Esophagus (tissue), 2 donors: ENCODE results near the gene CST8. TPM values are rescaled to one million over a fixed set of nuclear protein-coding genes. Genes with fewer than 3 reads are reported as not detected.
"Not testable (repeated sequence)": the region's sequence is repeated elsewhere in the genome, so short reads cannot be mapped to it uniquely, and the experiment has no call there.

Experiments used
- H3K27ac ChIP-seq, 2 donors: one replicate each; pipeline ENCODE4 v1.5.1; 2013; ENCODE audit warnings: low read depth in 2 of 2, mild to moderate bottlenecking in 2 of 2, inconsistent platforms in 1 of 2, low read length in 1 of 2, moderate library complexity in 1 of 2
- H3K27me3 ChIP-seq, 2 donors: one replicate each; pipeline ENCODE4 v1.6.1; 2013; ENCODE audit warnings: low read length in 2 of 2, control low read depth in 1 of 2, mild to moderate bottlenecking in 1 of 2; ENCODE audit not compliant: insufficient read depth in 2 of 2, control insufficient read depth in 1 of 2
- H3K36me3 ChIP-seq, 2 donors: one replicate each; pipeline ENCODE4 v1.6.1; 2013; ENCODE audit warnings: low read length in 1 of 2; ENCODE audit not compliant: control insufficient read depth in 2 of 2, insufficient read depth in 2 of 2
- H3K4me1 ChIP-seq, 2 donors: one replicate each; pipeline ENCODE4 v1.6.1; 2013; ENCODE audit warnings: low read length in 1 of 2; ENCODE audit not compliant: control insufficient read depth in 2 of 2, insufficient read depth in 2 of 2
- H3K4me3 ChIP-seq, 2 donors: one replicate each; pipeline ENCODE4 v1.5.1; 2013; ENCODE audit warnings: low read length in 2 of 2, mild to moderate bottlenecking in 2 of 2, low read depth in 1 of 2, moderate library complexity in 1 of 2
- H3K9me3 ChIP-seq, 2 donors: one replicate each; pipeline ENCODE4 v1.6.1; 2013; ENCODE audit warnings: mild to moderate bottlenecking in 2 of 2, low read depth in 1 of 2, low read length in 1 of 2, moderate library complexity in 1 of 2; ENCODE audit not compliant: control insufficient read depth in 2 of 2, insufficient read depth in 1 of 2
- WGBS, 2 donors: extraction: QIAGEN DNeasy Blood & Tissue Kit; methylation state at CpG; one replicate each; pipeline ENCODE4 v1.1.7; 2013; 5-methylcytosine and 5-hydroxymethylcytosine counted together
- polyA plus RNA-seq, 2 donors: library from polyadenylated mRNA; stranded (reverse); fragments of 200-250 nt; gene quantifications; one replicate each; pipeline ENCODE4 v1.2.3, GENCODE V29; 2013
- donor health status: healthy with polysubstance abuse.
- donor health status: Bipolar disorder and iron deficiency.

The CST8 gene
- polyA plus RNA-seq, 2 donors = not detected

- H3K4me3 ChIP-seq, H3K9me3 ChIP-seq, H3K36me3 ChIP-seq, H3K27me3 ChIP-seq, H3K27ac ChIP-seq, H3K4me1 ChIP-seq: not testable (repeated sequence)
- WGBS, 2 donors = 78 to 87% methylated on average over 5 of the region's 5 CpGs
These were observed 18.6 kb upstream of the CST8 start for GRCh38 chr20:23472306-23472705.

DNA sequence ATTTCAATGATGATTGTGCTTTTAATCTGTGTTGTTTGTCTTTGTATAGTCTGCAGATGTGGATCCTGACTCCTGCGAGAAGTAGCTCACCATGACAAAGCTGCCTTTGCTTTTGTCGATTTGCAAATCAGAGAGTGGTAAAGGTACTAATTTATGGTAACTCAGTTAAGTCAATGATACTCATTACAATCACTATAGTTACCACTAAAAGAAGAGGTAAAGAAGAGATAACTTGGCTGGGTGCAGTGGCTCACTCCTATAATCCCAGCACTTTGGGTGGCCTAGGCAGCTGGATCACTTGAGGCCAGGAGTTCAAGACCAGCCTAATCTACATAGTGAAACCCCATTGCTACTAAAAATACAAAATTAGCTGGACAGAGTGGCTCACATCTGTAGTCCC is 17.6 kb upstream of the CST8 start:
- not testable (repeated sequence) for H3K27me3 ChIP-seq, H3K27ac ChIP-seq, H3K36me3 ChIP-seq, H3K4me1 ChIP-seq, H3K4me3 ChIP-seq, H3K9me3 ChIP-seq
- WGBS, 2 donors = 29 to 41% methylated on average over 2 of the region's 2 CpGs

GRCh38 chr20:23475395-23475794 is 15.5 kb upstream of the CST8 start:
- no peaks in the 10 kb centered on the region for H3K36me3 ChIP-seq
- 88 to 90% methylated on average over 5 of the region's 5 CpGs for WGBS, 2 donors
- peaks cover 0 to 4% of the 10 kb centered on the region in 2 donors for H3K9me3 ChIP-seq
- no peaks in the 10 kb centered on the region for H3K27me3 ChIP-seq
- peaks cover 0 to 5% of the 10 kb centered on the region in 2 donors for H3K4me1 ChIP-seq
- no peak overlapping the region for H3K27ac ChIP-seq
- no peak overlapping the region for H3K4me3 ChIP-seq

GRCh38 chr20:23476015-23476754 is 14.7 kb upstream of the CST8 start:
- no peaks in the 10 kb centered on the region for H3K27me3 ChIP-seq
- 65 to 89% methylated on average over 6 of the region's 6 CpGs for WGBS, 2 donors
- peak overlapping the region in 1 of 2 donors; percentile 70 for H3K27ac ChIP-seq
- H3K36me3 ChIP-seq = no peaks in the 10 kb centered on the region
- H3K9me3 ChIP-seq = peaks cover 0 to 4% of the 10 kb centered on the region in 2 donors
- no peak overlapping the region for H3K4me3 ChIP-seq
- H3K4me1 ChIP-seq = peaks cover 0 to 5% of the 10 kb centered on the region in 2 donors

- H3K36me3 ChIP-seq = no peaks in the 10 kb centered on the region
- H3K9me3 ChIP-seq = peaks cover 0 to 4% of the 10 kb centered on the region in 2 donors
- H3K4me3 ChIP-seq = no peak overlapping the region
- peaks cover 0 to 5% of the 10 kb centered on the region in 2 donors for H3K4me1 ChIP-seq
- H3K27me3 ChIP-seq = no peaks in the 10 kb centered on the region
- 53 to 69% methylated on average over 3 of the region's 3 CpGs for WGBS, 2 donors
- H3K27ac ChIP-seq = peak overlapping the region in 1 of 2 donors; percentile 70
These were observed 13.7 kb upstream of the CST8 start for GRCh38 chr20:23477223-23477622.

GRCh38 chr20:23479043-23479442 is 11.9 kb upstream of the CST8 start:
- H3K4me1 ChIP-seq = peaks cover 0 to 5% of the 10 kb centered on the region in 2 donors
- H3K9me3 ChIP-seq = peaks cover 0 to 4% of the 10 kb centered on the region in 2 donors
- H3K4me3 ChIP-seq = peak overlapping the region in 1 of 2 donors; percentile 6
- H3K27ac ChIP-seq = peak overlapping the region; percentile 51 to 79
- WGBS, 2 donors = 68 to 71% methylated on average over 4 of the region's 4 CpGs
- no peaks in the 10 kb centered on the region for H3K36me3 ChIP-seq
- no peaks in the 10 kb centered on the region for H3K27me3 ChIP-seq

- WGBS, 2 donors = 61 to 72% methylated on average over 2 of the region's 2 CpGs
- Histone ChIP-seq H3K36me3 (no peaks in the 10 kb centered on the region), H3K4me3 (no peak overlapping the region), H3K4me1 (no peaks in the 10 kb centered on the region), H3K27ac (no peak overlapping the region), H3K9me3 (no peaks in the 10 kb centered on the region), H3K27me3 (no peaks in the 10 kb centered on the region)
These were observed 8.8 kb upstream of the CST8 start for GRCh38 chr20:23482138-23482537.

- no peak overlapping the region for H3K27ac ChIP-seq
- no peaks in the 10 kb centered on the region for H3K36me3 ChIP-seq
- H3K9me3 ChIP-seq = no peaks in the 10 kb centered on the region
- WGBS, 2 donors = 41 to 50% methylated on average over 4 of the region's 4 CpGs
- no peaks in the 10 kb centered on the region for H3K27me3 ChIP-seq
- no peaks in the 10 kb centered on the region for H3K4me1 ChIP-seq
- no peak overlapping the region for H3K4me3 ChIP-seq
These were observed 6.8 kb upstream of the CST8 start for GRCh38 chr20:23484081-23484480.

DNA sequence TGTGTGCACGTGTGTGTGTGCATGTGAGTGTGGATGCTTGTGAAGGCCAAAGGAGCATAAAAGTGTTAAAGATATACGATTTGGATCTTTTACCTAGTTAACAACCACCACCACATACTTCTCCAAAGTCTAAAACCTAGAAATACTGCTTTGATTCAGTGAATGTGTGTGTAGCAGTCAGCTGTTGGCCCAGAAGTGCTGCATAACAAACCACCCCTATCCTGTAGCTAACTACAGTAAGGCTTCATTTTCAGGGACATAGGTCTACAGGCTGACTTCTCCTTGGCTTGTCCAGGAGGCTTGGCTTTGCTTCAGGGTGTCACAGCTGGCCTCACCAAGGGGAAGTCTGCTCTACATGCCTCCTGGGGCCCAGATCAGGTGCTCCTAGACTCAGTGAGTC is 2.4 kb upstream of the CST8 start:
- Histone ChIP-seq H3K9me3 (no peaks in the 10 kb centered on the region), H3K27ac (no peak overlapping the region), H3K27me3 (no peaks in the 10 kb centered on the region), H3K4me3 (no peak overlapping the region), H3K4me1 (no peaks in the 10 kb centered on the region), H3K36me3 (no peaks in the 10 kb centered on the region)
- 69 to 87% methylated on average over 2 of the region's 2 CpGs for WGBS, 2 donors

DNA sequence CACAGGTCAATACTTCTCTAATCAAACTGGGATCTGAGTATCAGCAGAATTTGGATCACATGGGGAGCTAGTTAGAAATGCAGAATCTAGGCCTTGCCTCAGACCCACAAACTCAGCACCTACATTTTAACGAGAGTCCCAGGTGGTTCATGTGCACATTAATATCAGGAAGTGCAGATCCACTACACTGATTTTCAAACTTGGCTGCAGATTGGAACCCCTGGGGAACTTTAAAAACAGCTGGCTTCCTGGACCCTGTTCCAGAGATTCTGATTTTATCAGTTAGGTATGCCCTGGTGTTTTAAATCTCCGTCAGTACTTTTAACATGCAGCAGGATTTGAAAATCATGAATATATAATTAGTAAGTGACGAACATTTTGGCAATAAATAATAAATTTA is 1.9 kb upstream of the CST8 start:
- 84 to 85% methylated on average over 3 of the region's 3 CpGs for WGBS, 2 donors
- Histone ChIP-seq H3K4me1 (no peaks in the 10 kb centered on the region), H3K9me3 (no peaks in the 10 kb centered on the region), H3K27ac (no peak overlapping the region), H3K36me3 (no peaks in the 10 kb centered on the region), H3K27me3 (no peaks in the 10 kb centered on the region), H3K4me3 (no peak overlapping the region)
